Psoas muscle (tissue), 8 donors: ENCODE measurements around the gene RPP21. TPM values are rescaled to one million over a fixed set of nuclear protein-coding genes. Genes with fewer than 3 reads are reported as not detected.

Source experiments
- ATAC-seq, 4 donors: fragments of 200-7000 bp; cut with Tn5 transposase; one replicate each; pipeline ENCODE4 v1.9.1; 2020; ENCODE audit warnings: moderate library complexity in 3 of 4, mild to moderate bottlenecking in 2 of 4
- DNase-seq, 2 donors: peaks; one replicate each; pipeline ENCODE4 v3.0.0-alpha.2; 2020
- H3K27ac ChIP-seq: fragments of 200-600 bp; one replicate; pipeline ENCODE4 v1.8.0; 2022
- H3K27me3 ChIP-seq, 3 donors: fragments of 200-600 bp in 1 of 3; one replicate each; pipeline versions ENCODE4 v1.6.1 to v1.8.0; 2013 to 2022; ENCODE audit warnings: low read length in 2 of 3, mild to moderate bottlenecking in 2 of 3, moderate library complexity in 1 of 3; ENCODE audit not compliant: insufficient read depth in 3 of 3
- H3K36me3 ChIP-seq, 2 donors: fragments of 200-600 bp in 1 of 2; one replicate each; pipeline versions ENCODE4 v1.6.1 to v1.8.0; 2013 to 2022; ENCODE audit warnings: low read depth in 1 of 2, mild to moderate bottlenecking in 1 of 2, moderate library complexity in 1 of 2; ENCODE audit not compliant: insufficient read depth in 1 of 2
- H3K4me1 ChIP-seq: fragments of 200-600 bp; one replicate; pipeline ENCODE4 v1.8.0; 2022
- H3K4me3 ChIP-seq: fragments of 200-600 bp; one replicate; pipeline ENCODE4 v1.8.0; 2022; ENCODE audit warnings: mild to moderate bottlenecking
- H3K9me3 ChIP-seq: fragments of 200-600 bp; one replicate; pipeline ENCODE4 v1.8.0; 2022
- WGBS, 3 donors: extraction: QIAGEN DNeasy Blood & Tissue Kit; methylation state at CpG; one replicate each; pipeline versions ENCODE4 v1.1.6 to v1.1.7; 2013; 5-methylcytosine and 5-hydroxymethylcytosine counted together
- intact Hi-C, 2 donors: fragments of 100-400 bp; cut with DNase I; formaldehyde crosslinking; loops; one replicate each; pipeline versions ENCODE4 v1.11.0 to v1.14.2; 2022
- polyA plus RNA-seq, 3 donors: library from polyadenylated mRNA; stranded (reverse); fragments of 200-250 nt; gene quantifications; one replicate each; pipeline ENCODE4 v1.2.3, GENCODE V29; 2013
- total RNA-seq, 4 donors: library from RNA; stranded (reverse); fragmentation: NEBNext Ultra II Directional in 2 of 4; extraction: Animal tissue kit (Norgen Biotek cat#: 25700) in 2 of 4; gene quantifications; one replicate each; pipeline versions ENCODE4 v1.2.1 to v1.2.4, GENCODE V29; 2021 to 2023
- TF ChIP-seq, protein P1 (sequence below): fragments of 200-600 bp; IDR thresholded peaks from one replicate; pipeline ENCODE4 v1.8.0; 2022; ENCODE audit warnings: antibody characterized with exemption
- donor health status: healthy with polysubstance abuse.
- donor health status: DM: no; HTN: no; CAD: no; lungs with moderate emphysema.
- donor health status: Bipolar disorder and iron deficiency.
- donor health status: healthy.
- donor health status: DM: yes; HTN: yes; CAD: no.
- donor health status: DM: no; HTN: no; CAD: no.
- donor health status: DM: no; HTN: no; CAD: no.
- donor health status: DM: yes; HTN: yes; CAD: no.

RPP21 gene
- total and polyA plus RNA-seq, 7 donors, result 28.9 to 120 (median 44.2) TPM

DNA sequence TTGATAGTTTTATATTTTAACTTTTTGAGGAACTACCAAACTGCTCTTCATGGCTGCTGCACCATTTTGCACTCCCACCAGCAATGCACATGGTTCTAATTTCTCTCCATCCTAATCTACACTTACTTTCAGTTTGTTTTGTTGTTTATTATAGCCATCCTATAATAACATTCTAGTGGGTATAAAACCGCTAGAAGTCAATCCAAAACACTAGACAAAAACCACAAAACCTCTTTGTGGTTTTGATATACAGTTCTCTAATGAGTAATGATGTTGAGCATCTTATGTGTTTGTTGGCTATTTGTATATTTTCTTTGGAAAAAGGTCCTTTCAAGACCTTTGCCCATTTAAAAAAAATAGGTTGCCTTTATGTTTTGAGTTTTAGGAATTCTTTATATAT lies 5.6 kb downstream of the RPP21 start:
- Histone ChIP-seq H3K4me1 (peaks cover 6% of the 10 kb centered on the region), H3K36me3 (peaks cover 0 to 24% of the 10 kb centered on the region in 2 donors), H3K27me3 (no peaks in the 10 kb centered on the region), H3K4me3 (no peak overlapping the region), H3K9me3 (no peaks in the 10 kb centered on the region), H3K27ac (no peak overlapping the region)
- ATAC-seq (no peak), DNase-seq (no peak)
- intact Hi-C loops, result no loop called here
- WGBS, 3 donors, result 68 to 82% (median 73%) methylated on average over 1 of the region's 1 CpG
- TF ChIP-seq, protein P1, sequence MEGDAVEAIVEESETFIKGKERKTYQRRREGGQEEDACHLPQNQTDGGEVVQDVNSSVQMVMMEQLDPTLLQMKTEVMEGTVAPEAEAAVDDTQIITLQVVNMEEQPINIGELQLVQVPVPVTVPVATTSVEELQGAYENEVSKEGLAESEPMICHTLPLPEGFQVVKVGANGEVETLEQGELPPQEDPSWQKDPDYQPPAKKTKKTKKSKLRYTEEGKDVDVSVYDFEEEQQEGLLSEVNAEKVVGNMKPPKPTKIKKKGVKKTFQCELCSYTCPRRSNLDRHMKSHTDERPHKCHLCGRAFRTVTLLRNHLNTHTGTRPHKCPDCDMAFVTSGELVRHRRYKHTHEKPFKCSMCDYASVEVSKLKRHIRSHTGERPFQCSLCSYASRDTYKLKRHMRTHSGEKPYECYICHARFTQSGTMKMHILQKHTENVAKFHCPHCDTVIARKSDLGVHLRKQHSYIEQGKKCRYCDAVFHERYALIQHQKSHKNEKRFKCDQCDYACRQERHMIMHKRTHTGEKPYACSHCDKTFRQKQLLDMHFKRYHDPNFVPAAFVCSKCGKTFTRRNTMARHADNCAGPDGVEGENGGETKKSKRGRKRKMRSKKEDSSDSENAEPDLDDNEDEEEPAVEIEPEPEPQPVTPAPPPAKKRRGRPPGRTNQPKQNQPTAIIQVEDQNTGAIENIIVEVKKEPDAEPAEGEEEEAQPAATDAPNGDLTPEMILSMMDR, result no peak

DNA sequence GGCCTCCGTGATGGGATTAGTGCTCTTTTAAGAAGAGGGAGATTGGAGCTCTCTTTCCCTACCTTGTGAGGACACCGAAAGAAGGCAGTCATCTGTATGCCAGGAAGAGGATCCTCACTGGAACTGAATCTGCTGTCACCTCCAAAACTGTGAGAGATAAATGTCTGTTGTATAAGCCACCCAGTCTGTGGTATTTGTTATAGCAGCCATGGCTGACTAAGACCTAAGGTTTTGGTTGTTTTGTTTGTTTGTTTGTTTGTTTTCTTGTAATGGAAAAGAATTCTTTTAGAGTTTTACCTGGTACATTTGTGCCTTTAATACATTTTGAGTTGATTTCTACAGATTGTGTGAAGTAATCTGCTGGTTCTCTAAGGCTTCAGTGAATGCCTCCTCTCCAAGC lies 7.6 kb downstream of the RPP21 start:
- 77 to 80% (median 78%) methylated on average over 2 of the region's 2 CpGs for WGBS, 3 donors
- no peak for ATAC-seq
- H3K27me3 ChIP-seq, result peaks cover 0 to 10% (median 0%) of the 10 kb centered on the region in 3 donors
- no peak overlapping the region for H3K27ac ChIP-seq
- H3K36me3 ChIP-seq, result peaks cover 0 to 10% of the 10 kb centered on the region in 2 donors
- no peaks in the 10 kb centered on the region for H3K4me1 ChIP-seq
- no peak for DNase-seq
- TF ChIP-seq, protein P1, result no peak
- H3K4me3 ChIP-seq, result no peak overlapping the region
- no peaks in the 10 kb centered on the region for H3K9me3 ChIP-seq
- intact Hi-C loops, result no loop called here

DNA sequence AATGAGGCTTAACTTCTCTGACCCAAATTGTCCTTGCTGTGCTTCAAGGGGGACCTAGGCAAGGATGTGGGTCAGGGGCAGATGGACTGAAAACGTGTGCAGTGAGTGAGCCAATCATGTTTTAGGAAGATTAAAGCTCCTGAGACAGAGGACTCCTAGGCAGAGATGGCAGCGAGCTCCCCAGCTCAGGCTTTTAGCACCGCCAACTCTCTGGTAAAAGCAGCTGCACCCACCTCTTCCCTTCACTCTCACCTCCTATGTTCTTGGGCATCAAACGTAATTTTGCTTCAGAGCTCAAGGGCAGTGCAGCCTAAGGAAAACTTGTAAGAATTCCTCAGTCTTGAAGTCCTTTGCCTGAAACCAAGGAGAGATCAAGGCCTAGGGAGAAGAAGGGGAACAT lies 10.3 kb downstream of the RPP21 start:
- no peak overlapping the region for H3K27ac ChIP-seq
- no peaks in the 10 kb centered on the region for H3K9me3 ChIP-seq
- H3K4me3 ChIP-seq, result no peak overlapping the region
- DNase-seq (no peak), ATAC-seq (no peak)
- no peaks in the 10 kb centered on the region for H3K36me3 ChIP-seq
- intact Hi-C loops, result loop anchor here in 1 of 2 donors (5.0 kb wide), 1 partner anchor 42 kb away; no protein-coding TSS in a partner anchor
- WGBS, 3 donors, result 52 to 75% (median 70%) methylated on average over 4 of the region's 4 CpGs
- no peaks in the 10 kb centered on the region for H3K4me1 ChIP-seq
- TF ChIP-seq, protein P1, result no peak
- peaks cover 2 to 35% (median 4%) of the 10 kb centered on the region in 3 donors for H3K27me3 ChIP-seq

DNA sequence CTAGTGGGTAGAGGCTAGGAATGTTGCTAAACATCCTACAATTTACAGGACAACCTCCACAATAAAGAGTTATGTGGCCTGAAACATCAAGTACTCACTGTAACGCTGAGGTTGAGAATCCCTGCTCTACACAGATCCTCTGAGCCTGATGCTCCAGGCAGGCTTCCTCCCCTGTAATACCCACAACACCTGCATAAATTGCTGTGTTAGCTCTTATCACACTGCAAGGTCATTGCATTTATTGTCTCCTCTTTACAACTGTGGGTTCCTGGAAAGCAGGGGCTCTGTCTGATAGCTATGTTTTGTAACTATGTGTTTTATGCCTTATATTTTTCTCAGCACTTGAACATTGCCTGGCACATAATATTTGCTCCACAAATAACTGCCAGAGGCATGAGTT lies 11.6 kb downstream of the RPP21 start:
- 81 to 85% (median 82%) methylated on average over 1 of the region's 1 CpG for WGBS, 3 donors
- peaks cover 4 to 45% (median 4%) of the 10 kb centered on the region in 3 donors for H3K27me3 ChIP-seq

More for the DNA sequence above, 11.6 kb downstream of the RPP21 start:
- H3K4me3 ChIP-seq, result no peak overlapping the region
- TF ChIP-seq, protein P1, result no peak
- no peaks in the 10 kb centered on the region for H3K4me1 ChIP-seq
- intact Hi-C loops, result loop anchor here in 1 of 2 donors (5.0 kb wide), 1 partner anchor 41 kb away; no protein-coding TSS in a partner anchor
- no peaks in the 10 kb centered on the region for H3K36me3 ChIP-seq
- H3K27ac ChIP-seq, result no peak overlapping the region
- no peaks in the 10 kb centered on the region for H3K9me3 ChIP-seq
- ATAC-seq, result no peak
- no peak for DNase-seq
